SK-N-SH (cell line): Measurements from ENCODE around the gene SCN8A. TPM values are rescaled to one million over a fixed set of nuclear protein-coding genes. Genes with fewer than 3 reads are reported as not detected.

Experiments used
- CTCF ChIA-PET: fragments of 300-600, 350-600 bp; formaldehyde crosslinking; extraction: SDS; loops from one replicate; lab custom pipeline; 2021; lab: Yijun Ruan, JAX
- POLR2A ChIA-PET: fragments of 350-600 bp; sonication (Branson Sonifier 250); formaldehyde crosslinking; extraction: SDS; loops from one replicate; lab custom pipeline; 2020; ENCODE audit warnings: antibody characterized with exemption, inconsistent platforms; lab: Yijun Ruan, JAX
- DNase-seq: peaks from one replicate; pipeline ENCODE4 v3.0.0; 2012
- H2AFZ ChIP-seq: fragments of 200-600 bp; sonication (generic); 2 replicates; pipeline ENCODE4 v1.8.1; 2016; ENCODE audit warnings: antibody characterized with exemption, mild to moderate bottlenecking, low read depth
- H3F3A ChIP-seq: fragments of 200-600 bp; sonication (generic); replicated peaks from 2 replicates; pipeline ENCODE3; 2016; ENCODE audit warnings: antibody characterized with exemption, mild to moderate bottlenecking; ENCODE audit not compliant: insufficient read depth
- H3K27ac ChIP-seq, 2 experiments: fragments of 200-500 bp in 1 of 2; fragments of 200-600 bp in 1 of 2; sonication (Bioruptor generic) in 1 of 2; sonication (generic), shearing (Covaris generic) in 1 of 2; 2 replicates each; pipeline versions ENCODE4 v1.5.1 to v1.6.1; 2014 to 2016; ENCODE audit warnings: low read depth in 2 of 2, inconsistent platforms in 1 of 2, low read length in 1 of 2, mild to moderate bottlenecking in 1 of 2, mixed read lengths in 1 of 2
- H3K27me3 ChIP-seq: fragments of 200-600 bp; sonication (generic), shearing (Covaris generic); 2 replicates; pipeline ENCODE4 v1.6.1; 2016; ENCODE audit warnings: mixed run types; ENCODE audit not compliant: insufficient read depth
- H3K36me3 ChIP-seq, 2 experiments: fragments of 200-500 bp in 1 of 2; fragments of 200-600 bp in 1 of 2; sonication (Bioruptor generic) in 1 of 2; sonication (generic) in 1 of 2; replicated peaks in 1 of 2; 2 replicates each; pipeline versions ENCODE3 to v1.5.1; 2014 to 2016; ENCODE audit warnings: low read length in 1 of 2, mild to moderate bottlenecking in 1 of 2; ENCODE audit not compliant: insufficient read depth in 2 of 2, control insufficient read depth in 1 of 2
- H3K4me1 ChIP-seq, 2 experiments: fragments of 200-500 bp in 1 of 2; fragments of 200-600 bp in 1 of 2; sonication (Bioruptor generic) in 1 of 2; sonication (generic), shearing (Covaris generic) in 1 of 2; 2 replicates each; pipeline versions ENCODE4 v1.5.1 to v1.6.1; 2014 to 2016; ENCODE audit warnings: low read depth in 1 of 2, low read length in 1 of 2, mixed run types in 1 of 2; ENCODE audit not compliant: insufficient read depth in 2 of 2, control insufficient read depth in 1 of 2
- H3K4me2 ChIP-seq: fragments of 200-600 bp; sonication (generic), shearing (Covaris generic); 2 replicates; pipeline ENCODE4 v1.6.1; 2017; ENCODE audit warnings: mixed run types
- H3K4me3 ChIP-seq, 2 experiments: fragments of 200-500 bp in 1 of 2; fragments of 200-600 bp in 1 of 2; sonication (Bioruptor generic) in 1 of 2; sonication (generic), shearing (Covaris generic) in 1 of 2; 2 replicates each; pipeline versions ENCODE4 v1.5.1 to v1.8.1; 2014 to 2016; ENCODE audit warnings: low read depth in 2 of 2, inconsistent platforms in 1 of 2, low read length in 1 of 2, mild to moderate bottlenecking in 1 of 2, mixed read lengths in 1 of 2, moderate library complexity in 1 of 2
- H3K79me2 ChIP-seq: fragments of 200-600 bp; sonication (generic); 2 replicates; pipeline ENCODE4 v1.8.1; 2017; ENCODE audit warnings: mild to moderate bottlenecking; ENCODE audit not compliant: insufficient read depth
- H3K9ac ChIP-seq: fragments of 200-600 bp; sonication (generic); 2 replicates; pipeline ENCODE4 v1.6.1; 2017; ENCODE audit warnings: mixed run types
- H3K9me2 ChIP-seq: fragments of 200-600 bp; sonication (generic); 2 replicates; pipeline ENCODE4 v1.6.1; 2017; ENCODE audit warnings: mixed run types
- H3K9me3 ChIP-seq: fragments of 200-600 bp; sonication (generic); 2 replicates; pipeline ENCODE4 v1.6.1; 2017; ENCODE audit warnings: mixed run types, mild to moderate bottlenecking, moderate library complexity
- H4K20me1 ChIP-seq: fragments of 200-600 bp; sonication (generic); 2 replicates; pipeline ENCODE4 v1.6.1; 2017; ENCODE audit warnings: mild to moderate bottlenecking, mixed run types; ENCODE audit not compliant: insufficient read depth
- NRF1 ChIP-seq: IDR thresholded peaks from 2 replicates; pipeline ENCODE4 v1.6.1; 2012; ENCODE audit warnings: low read depth, mild to moderate bottlenecking, low read length
- RCOR1 ChIP-seq: fragments of 150-350 bp; IDR thresholded peaks from 2 replicates; pipeline ENCODE4 v1.6.1; 2017; ENCODE audit warnings: antibody characterized with exemption, low read length
- RFX5 ChIP-seq: IDR thresholded peaks from 2 replicates; pipeline ENCODE4 v1.6.1; 2012; ENCODE audit warnings: mild to moderate bottlenecking, improper control_type of control experiment, low read length
- TAF1 ChIP-seq: IDR thresholded peaks from 2 replicates; pipeline ENCODE4 v1.6.1; 2012; ENCODE audit warnings: low read depth, mild to moderate bottlenecking, low read length, moderate library complexity, borderline replicate concordance
- YY1 ChIP-seq: IDR thresholded peaks from 2 replicates; pipeline ENCODE4 v1.4.0; 2012; ENCODE audit warnings: low read depth, mild to moderate bottlenecking
- WGBS: methylation state at CpG from one replicate; pipeline ENCODE4 v1.1.6; 2017; ENCODE audit warnings: low lambda C conversion rate; 5-methylcytosine and 5-hydroxymethylcytosine counted together
- polyA plus RNA-seq, 3 experiments: library from polyadenylated mRNA; depleted of rRNA; stranded (reverse); fragments of >200 nt; gene quantifications; 2 replicates each; pipeline ENCODE4 v1.2.3, GENCODE V29; 2012
- TF ChIP-seq, protein P1 (sequence below): IDR thresholded peaks from 2 replicates; pipeline ENCODE4 v1.4.0; 2012; ENCODE audit warnings: low read depth, borderline replicate concordance
- TF ChIP-seq, protein P2 (sequence below): IDR thresholded peaks from 2 replicates; pipeline ENCODE4 v1.6.1; 2012; ENCODE audit warnings: mild to moderate bottlenecking, low read depth, low read length, moderate library complexity

SCN8A gene
- polyA plus RNA-seq (2012; rRNA removed): 7.1 and 9.7 TPM in 2 replicates
- polyA plus RNA-seq (2012; cell fraction: cytosol; rRNA removed): 3.7 and 4.8 TPM in 2 replicates
- polyA plus RNA-seq (2012; cell fraction: nucleus; rRNA removed): 26.8 and 39.9 TPM in 2 replicates

GRCh38 chr12:51591016-51591901 is at the start of gene SCN8A:
TSS of gene SCN8A (plus strand) at chr12:51591233. CDS start at chr12:51662818, 71,585 bp downstream.
- ChIA-PET CTCF (interaction anchor here (0.8 to 2.8 kb wide), 13 partner anchors 12 to 233 kb away, joined by 3 to 11 read pairs (median 4); a partner anchor contains a TSS), POLR2A (interaction anchor here (1.0 kb wide), 1 partner anchor 230 kb away, joined by 3 read pairs; no protein-coding TSS in a partner anchor)
- H2AFZ ChIP-seq: peak within 1 kb of the TSS; percentile 85; the same call in 1 of the 2 replicates
- H3K4me1 ChIP-seq: peaks cover 0 to 16% of the 10 kb centered on the region in 2 experiments; a peak in 2 of 4 replicates
- peaks cover 15% of the 10 kb centered on the region for H3F3A ChIP-seq
- no peaks in the 10 kb centered on the region for H3K9me2 ChIP-seq
- DNase-seq: peak; percentile 94
- no peaks in the 10 kb centered on the region for H3K9me3 ChIP-seq
- peak within 1 kb of the TSS; percentile 80 to 90 for H3K27ac ChIP-seq
- H3K4me3 ChIP-seq: peak within 1 kb of the TSS; percentile 72 to 93
- H3K36me3 ChIP-seq: peaks cover 6 to 18% of the 10 kb centered on the region in 2 experiments
- H3K9ac ChIP-seq: peak within 1 kb of the TSS; percentile 87
- under 1% methylated on average over 19 of the region's 91 CpGs for WGBS
- H3K4me2 ChIP-seq: peak within 1 kb of the TSS; percentile 93
- no peaks in the 10 kb centered on the region for H3K27me3 ChIP-seq
- peak; percentile 83 for TF ChIP-seq TAF1
- TF ChIP-seq YY1: peak; percentile 81
- TF ChIP-seq, protein P1, sequence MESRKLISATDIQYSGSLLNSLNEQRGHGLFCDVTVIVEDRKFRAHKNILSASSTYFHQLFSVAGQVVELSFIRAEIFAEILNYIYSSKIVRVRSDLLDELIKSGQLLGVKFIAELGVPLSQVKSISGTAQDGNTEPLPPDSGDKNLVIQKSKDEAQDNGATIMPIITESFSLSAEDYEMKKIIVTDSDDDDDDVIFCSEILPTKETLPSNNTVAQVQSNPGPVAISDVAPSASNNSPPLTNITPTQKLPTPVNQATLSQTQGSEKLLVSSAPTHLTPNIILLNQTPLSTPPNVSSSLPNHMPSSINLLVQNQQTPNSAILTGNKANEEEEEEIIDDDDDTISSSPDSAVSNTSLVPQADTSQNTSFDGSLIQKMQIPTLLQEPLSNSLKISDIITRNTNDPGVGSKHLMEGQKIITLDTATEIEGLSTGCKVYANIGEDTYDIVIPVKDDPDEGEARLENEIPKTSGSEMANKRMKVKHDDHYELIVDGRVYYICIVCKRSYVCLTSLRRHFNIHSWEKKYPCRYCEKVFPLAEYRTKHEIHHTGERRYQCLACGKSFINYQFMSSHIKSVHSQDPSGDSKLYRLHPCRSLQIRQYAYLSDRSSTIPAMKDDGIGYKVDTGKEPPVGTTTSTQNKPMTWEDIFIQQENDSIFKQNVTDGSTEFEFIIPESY: no peak
- TF ChIP-seq, protein P2, sequence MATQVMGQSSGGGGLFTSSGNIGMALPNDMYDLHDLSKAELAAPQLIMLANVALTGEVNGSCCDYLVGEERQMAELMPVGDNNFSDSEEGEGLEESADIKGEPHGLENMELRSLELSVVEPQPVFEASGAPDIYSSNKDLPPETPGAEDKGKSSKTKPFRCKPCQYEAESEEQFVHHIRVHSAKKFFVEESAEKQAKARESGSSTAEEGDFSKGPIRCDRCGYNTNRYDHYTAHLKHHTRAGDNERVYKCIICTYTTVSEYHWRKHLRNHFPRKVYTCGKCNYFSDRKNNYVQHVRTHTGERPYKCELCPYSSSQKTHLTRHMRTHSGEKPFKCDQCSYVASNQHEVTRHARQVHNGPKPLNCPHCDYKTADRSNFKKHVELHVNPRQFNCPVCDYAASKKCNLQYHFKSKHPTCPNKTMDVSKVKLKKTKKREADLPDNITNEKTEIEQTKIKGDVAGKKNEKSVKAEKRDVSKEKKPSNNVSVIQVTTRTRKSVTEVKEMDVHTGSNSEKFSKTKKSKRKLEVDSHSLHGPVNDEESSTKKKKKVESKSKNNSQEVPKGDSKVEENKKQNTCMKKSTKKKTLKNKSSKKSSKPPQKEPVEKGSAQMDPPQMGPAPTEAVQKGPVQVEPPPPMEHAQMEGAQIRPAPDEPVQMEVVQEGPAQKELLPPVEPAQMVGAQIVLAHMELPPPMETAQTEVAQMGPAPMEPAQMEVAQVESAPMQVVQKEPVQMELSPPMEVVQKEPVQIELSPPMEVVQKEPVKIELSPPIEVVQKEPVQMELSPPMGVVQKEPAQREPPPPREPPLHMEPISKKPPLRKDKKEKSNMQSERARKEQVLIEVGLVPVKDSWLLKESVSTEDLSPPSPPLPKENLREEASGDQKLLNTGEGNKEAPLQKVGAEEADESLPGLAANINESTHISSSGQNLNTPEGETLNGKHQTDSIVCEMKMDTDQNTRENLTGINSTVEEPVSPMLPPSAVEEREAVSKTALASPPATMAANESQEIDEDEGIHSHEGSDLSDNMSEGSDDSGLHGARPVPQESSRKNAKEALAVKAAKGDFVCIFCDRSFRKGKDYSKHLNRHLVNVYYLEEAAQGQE: 0 out of 2 replicates have a peak, but pooled peaks have one; percentile 25
- no peak for TF ChIP-seq RCOR1
- peaks cover 58% of the 10 kb centered on the region for H3K79me2 ChIP-seq
- peaks cover 38% of the 10 kb centered on the region for H4K20me1 ChIP-seq

GRCh38 chr12:51546097-51546496 is 44.9 kb upstream of the SCN8A start:
- H3K9me3 ChIP-seq: no peaks in the 10 kb centered on the region
- no peaks in the 10 kb centered on the region for H3K27me3 ChIP-seq
- H3K36me3 ChIP-seq: no peaks in the 10 kb centered on the region
- H3K4me2 ChIP-seq: no peak overlapping the region
- no peaks in the 10 kb centered on the region for H3K9me2 ChIP-seq
- H3K9ac ChIP-seq: no peak overlapping the region
- no peak overlapping the region for H3K4me3 ChIP-seq
- no peak for DNase-seq
- TF ChIP-seq NRF1 (no peak), RFX5 (no peak)
- TF ChIP-seq, protein P1: no peak
- CTCF ChIA-PET: interaction anchor here (1.8 to 2.5 kb wide), 2 partner anchors 9 to 125 kb away, joined by 4 to 9 read pairs; no protein-coding TSS in a partner anchor
- POLR2A ChIA-PET: no interaction called here
- no peak overlapping the region for H3K27ac ChIP-seq
- H3K79me2 ChIP-seq: no peaks in the 10 kb centered on the region
- no peaks in the 10 kb centered on the region for H4K20me1 ChIP-seq
- no peak overlapping the region for H2AFZ ChIP-seq
- no peaks in the 10 kb centered on the region for H3F3A ChIP-seq
- no peaks in the 10 kb centered on the region for H3K4me1 ChIP-seq
